ENCODE results near the gene CCDC110. TPM values are rescaled to one million over a fixed set of nuclear protein-coding genes. Genes with fewer than 3 reads are reported as not detected.
A peak's percentile ranks its signal among the peaks of the same experiment; 100 is the strongest.

Gene CCDC110
- total and polyA plus RNA-seq, 9 of the 15 experiments (the other 6 are each of a cell fraction or from before 2014, with no cell fraction given) = 0.04 to 0.35 (median 0.07) TPM; not detected in 4

DNA sequence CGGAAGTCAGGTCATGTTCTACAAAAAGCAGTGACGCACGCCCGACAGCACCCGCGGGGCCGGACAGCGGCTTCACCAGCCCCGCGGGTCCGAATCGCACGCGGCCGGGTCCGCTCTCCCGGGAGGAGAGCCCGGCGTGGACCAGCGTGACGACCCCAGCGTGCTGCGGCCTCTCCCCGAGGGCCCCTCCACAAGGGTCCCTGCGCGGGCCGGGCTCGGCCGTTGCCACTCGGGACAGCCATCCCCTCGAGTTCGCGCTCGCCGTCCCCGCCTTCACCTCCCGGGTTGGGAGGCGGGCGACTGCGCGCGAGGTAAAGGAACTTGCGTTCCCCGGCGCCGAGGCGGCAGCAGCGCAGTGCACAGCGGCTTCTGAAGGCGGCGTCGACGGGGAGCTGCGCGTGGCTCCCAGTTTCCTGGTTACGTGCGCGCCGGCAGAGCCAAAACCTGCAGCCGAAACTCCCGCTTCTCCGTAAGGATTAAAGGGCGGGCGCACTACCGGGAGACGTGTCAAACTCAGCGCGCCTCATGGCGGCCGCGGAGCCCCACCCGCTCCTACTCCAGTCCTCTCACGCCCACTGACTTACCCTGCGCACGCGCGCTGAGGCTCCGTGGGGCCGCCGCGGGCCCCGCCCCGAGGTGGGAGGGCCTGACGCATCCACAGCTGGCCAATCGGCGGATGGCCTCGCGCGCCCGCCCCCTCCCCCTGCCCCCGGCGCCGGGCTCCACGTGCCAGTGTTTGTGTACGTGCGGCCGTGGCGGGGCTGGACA lies 75.4 kb downstream of the CCDC110 start (continued):
- peak in 1 of 2 experiments; percentile 24; a peak in 1 of 4 replicates for TF ChIP-seq MLX (CRISPR knock-in tag; conservative IDR thresholded peaks at IDR 0.05)
- TF ChIP-seq ZNF280B (CRISPR knock-in tag; IDR thresholded peaks at IDR 0.05) = no peak
- peak; percentile 81; the same call in 1 of the 2 replicates for TF ChIP-seq NBN (IDR thresholded peaks at IDR 0.05; ENCODE audit: low read depth)
- no peak for TF ChIP-seq ZNF212 (CRISPR knock-in tag; IDR thresholded peaks at IDR 0.05)
- 0 out of 2 replicates have a peak, but pooled peaks have one; percentile 48 for TF ChIP-seq ZFPM2 (CRISPR knock-in tag; IDR thresholded peaks at IDR 0.05)
- TF ChIP-seq DLX4 (CRISPR knock-in tag; IDR thresholded peaks at IDR 0.05) = no peak
- no peak for TF ChIP-seq SMARCC2 (IDR thresholded peaks at IDR 0.05; ENCODE audit: low read depth)
- TF ChIP-seq POLR3G (IDR thresholded peaks at IDR 0.05; ENCODE audit: extremely low read depth, insufficient read length, insufficient replicate concordance) = no peak
- peak; percentile 51; the same call in 1 of the 2 replicates for TF ChIP-seq ZNF263 (CRISPR knock-in tag; IDR thresholded peaks at IDR 0.05; ENCODE audit: borderline replicate concordance)
- no peak for TF ChIP-seq RBM39 (optimal IDR thresholded peaks at IDR 0.05; ENCODE audit: low read depth, low read length)
- TF ChIP-seq ZNF639 (CRISPR knock-in tag; conservative IDR thresholded peaks at IDR 0.05 in 1 of 2, IDR thresholded peaks at IDR 0.05 in 1 of 2) = no peak
- TF ChIP-seq SP2 (IDR thresholded peaks at IDR 0.05; ENCODE audit: extremely low read depth, low read depth, low read length, poor library complexity, severe bottlenecking) = no peak
- peak; percentile 62 for TF ChIP-seq PCBP1 (IDR thresholded peaks at IDR 0.05; ENCODE audit: low read depth, low read length, poor library complexity, severe bottlenecking)
- TF ChIP-seq L3MBTL2 (IDR thresholded peaks at IDR 0.05) = peak; percentile 98
- TF ChIP-seq ARID3B (CRISPR knock-in tag; IDR thresholded peaks at IDR 0.05; ENCODE audit: borderline replicate concordance) = peak; percentile 90; the same call in 1 of the 2 replicates
- no peak for TF ChIP-seq MCM2 (IDR thresholded peaks at IDR 0.05; ENCODE audit: low read depth)
- no peak for TF ChIP-seq ZNF778 (CRISPR knock-in tag; IDR thresholded peaks at IDR 0.05)
- TF ChIP-seq ELF2 (CRISPR knock-in tag; IDR thresholded peaks at IDR 0.05) = no peak
- peak; percentile 83 for TF ChIP-seq CTBP1 (IDR thresholded peaks at IDR 0.05; ENCODE audit: borderline replicate concordance)
- TF ChIP-seq TFAM (CRISPR knock-in tag; conservative IDR thresholded peaks at IDR 0.05) = no peak

Measured in K562 (cell line).